ENCODE data around the gene GLT6D1.

The GLT6D1 gene

GRCh38 chr9:135664801-135665794 lies 25.8 kb upstream of the GLT6D1 start:
- no peak for DNase-seq

GRCh38 chr9:135664266-135664665 lies 24.9 kb upstream of the GLT6D1 start:
- no peak for DNase-seq

- DNase-seq = no peak
Measured at GRCh38 chr9:135663857-135664256, 24.5 kb upstream of the GLT6D1 start.

GRCh38 chr9:135663451-135663770 lies 24.1 kb upstream of the GLT6D1 start:
- DNase-seq = no peak

GRCh38 chr9:135662758-135663450 lies 23.6 kb upstream of the GLT6D1 start, which contains the start of gene LCN9:
Gene LCN9, plus strand, starts transcription at chr9:135663309. Its CDS starts 13 bp downstream, at chr9:135663322.
- DNase-seq = no peak

- DNase-seq = no peak
Measured at GRCh38 chr9:135661816-135662560, 22.6 kb upstream of the GLT6D1 start.

GRCh38 chr9:135660407-135660806 lies 21.1 kb upstream of the GLT6D1 start:
- no peak for DNase-seq

- no peak for DNase-seq
Measured at GRCh38 chr9:135659252-135659651, 19.9 kb upstream of the GLT6D1 start.

GRCh38 chr9:135657416-135657815 lies 18.1 kb upstream of the GLT6D1 start:
- no peak for DNase-seq

- no peak for DNase-seq
Measured at GRCh38 chr9:135655317-135655716, 16.0 kb upstream of the GLT6D1 start.

- DNase-seq = no peak
Measured at GRCh38 chr9:135650408-135650807, 11.1 kb upstream of the GLT6D1 start.

GRCh38 chr9:135649508-135649907 lies 10.2 kb upstream of the GLT6D1 start:
- DNase-seq = no peak

GRCh38 chr9:135648494-135649410 lies 9.4 kb upstream of the GLT6D1 start:
- DNase-seq = no peak

- no peak for DNase-seq
Measured at GRCh38 chr9:135647884-135648283, 8.5 kb upstream of the GLT6D1 start.

GRCh38 chr9:135644631-135645218 lies 5.4 kb upstream of the GLT6D1 start:
- DNase-seq = no peak

GRCh38 chr9:135641745-135642144 lies 2.4 kb upstream of the GLT6D1 start:
- no peak for DNase-seq

- DNase-seq = no peak
Measured at GRCh38 chr9:135641047-135641446, 1.7 kb upstream of the GLT6D1 start.

- DNase-seq = peak; percentile 47
Measured at GRCh38 chr9:135636930-135637530, 2.3 kb downstream of the GLT6D1 start.

GRCh38 chr9:135632841-135633240 lies 6.5 kb downstream of the GLT6D1 start:
- no peak for DNase-seq

GRCh38 chr9:135624282-135624681 lies 15.1 kb downstream of the GLT6D1 start:
- no peak for DNase-seq

- DNase-seq = no peak
Measured at GRCh38 chr9:135622415-135623020, 16.8 kb downstream of the GLT6D1 start.
